ENCODE results near the gene PPP1R1B. TPM values are rescaled to one million over a fixed set of nuclear protein-coding genes. Genes with fewer than 3 reads are reported as not detected.

Gene PPP1R1B
- polyA plus RNA-seq, 1 donor from 2014 or later: 1.8 TPM

GRCh38 chr17:39581071-39581758 lies 45.5 kb upstream of the PPP1R1B start:
- Histone ChIP-seq H4K20me1 (ENCODE audit: insufficient read depth) (no peaks in the 10 kb centered on the region), H3K9me2 (ENCODE audit: insufficient read depth, low read length) (no peaks in the 10 kb centered on the region), H2AFZ (ENCODE audit: low read depth, low read length) (no peak overlapping the region), H3K9ac (ENCODE audit: low read length) (no peak overlapping the region), H3K27ac (ENCODE audit: low read length) (no peak overlapping the region), H3K4me3 (ENCODE audit: low read length) (no peak overlapping the region), H3K36me3 (ENCODE audit: insufficient read depth, low read length) (no peaks in the 10 kb centered on the region), H3K79me2 (replicated peaks; ENCODE audit: insufficient read depth, low read length) (no peaks in the 10 kb centered on the region), H3K9me3 (ENCODE audit: low read length) (no peaks in the 10 kb centered on the region), H3K27me3 (ENCODE audit: insufficient read depth, low read depth, low read length) (no peaks in the 10 kb centered on the region), H3F3A (ENCODE audit: insufficient read depth, low read length, poor library complexity, severe bottlenecking) (no peaks in the 10 kb centered on the region), H3K4me2 (ENCODE audit: low read length) (no peak overlapping the region)
- no peak for TF ChIP-seq REST (IDR thresholded peaks at IDR 0.05; ENCODE audit: borderline replicate concordance)
- TF ChIP-seq MXI1 (conservative IDR thresholded peaks at IDR 0.05; ENCODE audit: poor library complexity, severe bottlenecking): no peak
- no peak for TF ChIP-seq EP300 (conservative IDR thresholded peaks at IDR 0.05; ENCODE audit: poor library complexity, severe bottlenecking)
- no peak for TF ChIP-seq EZH2 (IDR thresholded peaks at IDR 0.05; ENCODE audit: borderline replicate concordance, insufficient read depth, low read length, poor library complexity, severe bottlenecking)
- TF ChIP-seq TAF1 (IDR thresholded peaks at IDR 0.05; ENCODE audit: low read depth): no peak
- TF ChIP-seq POLR2AphosphoS5 (IDR thresholded peaks at IDR 0.05): no peak
- no peak for TF ChIP-seq RAD21 (conservative IDR thresholded peaks at IDR 0.05)
- TF ChIP-seq SMC3 (conservative IDR thresholded peaks at IDR 0.05; ENCODE audit: poor library complexity): no peak
- TF ChIP-seq CTCF (IDR thresholded peaks at IDR 0.05; ENCODE audit: poor library complexity, severe bottlenecking): no peak

- Histone ChIP-seq H3K9me2 (ENCODE audit: insufficient read depth, low read length) (no peaks in the 10 kb centered on the region), H3K79me2 (replicated peaks; ENCODE audit: insufficient read depth, low read length) (no peaks in the 10 kb centered on the region), H3K27ac (ENCODE audit: low read length) (no peak overlapping the region), H3K9me3 (ENCODE audit: low read length) (no peaks in the 10 kb centered on the region), H3K36me3 (ENCODE audit: insufficient read depth, low read length) (no peaks in the 10 kb centered on the region), H4K20me1 (ENCODE audit: insufficient read depth) (no peaks in the 10 kb centered on the region), H3F3A (ENCODE audit: insufficient read depth, low read length, poor library complexity, severe bottlenecking) (no peaks in the 10 kb centered on the region), H2AFZ (ENCODE audit: low read depth, low read length) (no peak overlapping the region), H3K9ac (ENCODE audit: low read length) (no peak overlapping the region), H3K4me3 (ENCODE audit: low read length) (no peak overlapping the region), H3K27me3 (ENCODE audit: insufficient read depth, low read depth, low read length) (no peaks in the 10 kb centered on the region), H3K4me2 (ENCODE audit: low read length) (no peak overlapping the region)
- TF ChIP-seq TAF1 (IDR thresholded peaks at IDR 0.05; ENCODE audit: low read depth) (no peak), SMC3 (conservative IDR thresholded peaks at IDR 0.05; ENCODE audit: poor library complexity) (no peak), CTCF (IDR thresholded peaks at IDR 0.05; ENCODE audit: poor library complexity, severe bottlenecking) (no peak), EZH2 (IDR thresholded peaks at IDR 0.05; ENCODE audit: borderline replicate concordance, insufficient read depth, low read length, poor library complexity, severe bottlenecking) (no peak), REST (IDR thresholded peaks at IDR 0.05; ENCODE audit: borderline replicate concordance) (no peak)
Observed at GRCh38 chr17:39581759-39582085, 45.0 kb upstream of the PPP1R1B start.
